Right ventricle myocardium inferior (tissue), 1 donor: ENCODE data around the gene CELF6. TPM values are rescaled to one million over a fixed set of nuclear protein-coding genes. Genes with fewer than 3 reads are reported as not detected.

Source experiments
- ATAC-seq: fragments of 200-7000 bp; cut with Tn5 transposase; one replicate; pipeline ENCODE4 v1.9.1; 2020; ENCODE audit warnings: mild to moderate bottlenecking, moderate library complexity
- DNase-seq: peaks from one replicate; pipeline ENCODE4 v3.0.0; 2021; ENCODE audit errors: missing footprints
- intact Hi-C: fragments of 100-400 bp; cut with DNase I; formaldehyde crosslinking; loops from one replicate; pipeline ENCODE4 v1.11.0; 2022
- total RNA-seq: library from RNA; stranded (reverse); fragmentation: NEBNext Ultra II Directional; extraction: Animal tissue kit (Norgen Biotek cat#: 25700); gene quantifications from one replicate; pipeline ENCODE4 v1.2.1, GENCODE V29; 2021
- donor health status: DM: no; HTN: yes; CAD: no; lungs with severe emphysema.

The CELF6 gene
- total RNA-seq, 1 donor from 2014 or later: 1.6 TPM

- peak; percentile 80 for ATAC-seq
- intact Hi-C loops: no loop called here
- DNase-seq: no peak
Observed at GRCh38 chr15:72237029-72237852, 82.7 kb downstream of the CELF6 start.

GRCh38 chr15:72236381-72237003, 83.5 kb downstream of the CELF6 start:
- ATAC-seq (no peak), DNase-seq (no peak)
- intact Hi-C loops: no loop called here

GRCh38 chr15:72235298-72235697, 84.7 kb downstream of the CELF6 start:
- DNase-seq (no peak), ATAC-seq (no peak)
- intact Hi-C loops: no loop called here

Other genes with a start within 250 kb of the CELF6 start
- gene MYO9A, start 202.0 kb downstream of the CELF6 start, total RNA-seq: 27.5 TPM
- gene SENP8, start 201.8 kb downstream of the CELF6 start, total RNA-seq: 5.9 TPM
- not detected for gene GRAMD2A, start 122.4 kb downstream of the CELF6 start, total RNA-seq
- gene PKM, start 89.0 kb downstream of the CELF6 start, total RNA-seq: 1,022 TPM
- gene PARP6, start 47.6 kb downstream of the CELF6 start, total RNA-seq: 46.4 TPM
- 64.3 TPM for gene HEXA, start 55.9 kb upstream of the CELF6 start, total RNA-seq
- not detected for gene TMEM202, start 78.1 kb upstream of the CELF6 start, total RNA-seq
- gene ARIH1, start 154.2 kb upstream of the CELF6 start, total RNA-seq: 163 TPM